Measurements from ENCODE around the gene FAAH. TPM values are rescaled to one million over a fixed set of nuclear protein-coding genes. Genes with fewer than 3 reads are reported as not detected.

The FAAH gene
- polyA plus RNA-seq, 1 of the 3 experiments (the other 2 are of a cell fraction): 1.2 TPM

DNA sequence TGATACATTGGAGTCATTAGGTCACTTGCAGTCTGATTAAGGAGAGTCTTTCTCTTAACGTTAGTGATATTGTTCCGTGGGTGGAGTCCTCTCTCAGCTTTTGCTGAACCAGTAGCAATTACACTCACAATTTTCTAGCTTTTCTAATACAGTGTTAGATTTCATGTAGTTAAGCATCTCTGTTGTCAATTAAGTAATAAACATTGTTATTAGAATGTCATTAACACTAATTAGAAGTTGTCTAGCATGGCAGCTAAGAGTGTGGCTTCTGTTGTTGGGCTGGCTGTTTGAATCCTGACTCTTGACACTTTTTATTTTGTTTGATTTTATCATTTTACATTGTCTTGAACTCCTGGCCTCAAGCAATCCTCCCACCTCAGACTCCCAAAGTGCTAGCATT is 33.4 kb downstream of the FAAH start (continued):
- TF ChIP-seq ZBTB33 (IDR thresholded peaks at IDR 0.05; ENCODE audit: borderline replicate concordance, low read depth): no peak
- TF ChIP-seq CHD2 (IDR thresholded peaks at IDR 0.05; ENCODE audit: low read length, partially characterized antibody): no peak
- no peak for TF ChIP-seq YY1 (IDR thresholded peaks at IDR 0.05; ENCODE audit: low read depth)
- no peak for TF ChIP-seq SMC3 (IDR thresholded peaks at IDR 0.05; ENCODE audit: low read depth, low read length)

DNA sequence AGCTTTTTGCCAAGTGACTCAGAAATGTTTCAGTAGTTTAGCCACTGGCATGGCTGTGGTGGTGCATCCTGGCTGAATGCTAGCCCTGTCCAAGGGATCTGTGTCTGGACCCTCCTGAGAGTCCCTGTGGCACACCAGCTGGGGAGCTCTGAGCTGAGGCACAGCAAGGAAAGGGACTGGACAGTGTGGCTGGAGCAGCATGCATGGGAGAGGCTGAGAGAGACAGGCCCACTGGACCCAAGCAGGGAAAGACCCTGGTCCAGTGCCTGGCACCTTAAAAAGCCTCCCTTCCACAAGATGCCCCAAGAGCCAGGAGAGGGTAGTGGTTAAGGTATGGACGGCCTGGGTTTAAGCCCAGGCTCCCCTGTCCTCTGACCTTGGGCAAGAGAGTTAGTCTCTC is 35.3 kb downstream of the FAAH start:
- TF ChIP-seq GABPA (IDR thresholded peaks at IDR 0.05; ENCODE audit: low read depth) (no peak), RFX5 (IDR thresholded peaks at IDR 0.05; ENCODE audit: low read length) (no peak), NRF1 (IDR thresholded peaks at IDR 0.05; ENCODE audit: low read depth, low read length) (no peak), JUND (IDR thresholded peaks at IDR 0.05) (no peak), FOXJ3 (CRISPR knock-in tag; IDR thresholded peaks at IDR 0.05) (no peak), YY1 (IDR thresholded peaks at IDR 0.05; ENCODE audit: low read depth) (no peak), MEF2A (IDR thresholded peaks at IDR 0.05; ENCODE audit: borderline replicate concordance, low read depth) (no peak), TAF1 (IDR thresholded peaks at IDR 0.05; ENCODE audit: borderline replicate concordance, low read depth, low read length) (no peak), RCOR1 (IDR thresholded peaks at IDR 0.05; ENCODE audit: low read length) (no peak), USF1 (IDR thresholded peaks at IDR 0.05; ENCODE audit: borderline replicate concordance, low read depth) (no peak)
- H3K27me3 ChIP-seq (ENCODE audit: insufficient read depth): peaks cover under 1% of the 10 kb centered on the region; the same call in 1 of the 2 replicates
- no peaks in the 10 kb centered on the region for H3K79me2 ChIP-seq (ENCODE audit: insufficient read depth)
- no peaks in the 10 kb centered on the region for H3K9me3 ChIP-seq
- no peak overlapping the region for H3K4me3 ChIP-seq (ENCODE audit: low read depth in 2 of 2, low read length in 1 of 2)
- H3K36me3 ChIP-seq (replicated peaks in 1 of 2; ENCODE audit: control insufficient read depth in 1 of 2, insufficient read depth in 2 of 2, low read length in 1 of 2): no peaks in the 10 kb centered on the region
- no peak for DNase-seq
- no peak overlapping the region for H3K4me2 ChIP-seq
- 33% methylated on average over 1 of the region's 1 CpG for WGBS (ENCODE audit: low lambda C conversion rate)
- H4K20me1 ChIP-seq (ENCODE audit: insufficient read depth): no peaks in the 10 kb centered on the region
- H3K27ac ChIP-seq (ENCODE audit: low read depth in 2 of 2, low read length in 1 of 2): no peak overlapping the region
- no peak overlapping the region for H2AFZ ChIP-seq (ENCODE audit: low read depth)
- CTCF ChIA-PET: interaction anchor here (1.2 to 2.0 kb wide), 3 partner anchors 12 to 119 kb away, joined by 4 to 7 read pairs (median 5); no protein-coding TSS in a partner anchor
- H3K9ac ChIP-seq: no peak overlapping the region
- no peaks in the 10 kb centered on the region for H3F3A ChIP-seq (replicated peaks; ENCODE audit: insufficient read depth)
- no peaks in the 10 kb centered on the region for H3K9me2 ChIP-seq
- H3K4me1 ChIP-seq (ENCODE audit: control insufficient read depth in 1 of 2, insufficient read depth in 2 of 2, low read depth in 1 of 2, low read length in 1 of 2): no peaks in the 10 kb centered on the region
- POLR2A ChIA-PET: no interaction called here

DNA sequence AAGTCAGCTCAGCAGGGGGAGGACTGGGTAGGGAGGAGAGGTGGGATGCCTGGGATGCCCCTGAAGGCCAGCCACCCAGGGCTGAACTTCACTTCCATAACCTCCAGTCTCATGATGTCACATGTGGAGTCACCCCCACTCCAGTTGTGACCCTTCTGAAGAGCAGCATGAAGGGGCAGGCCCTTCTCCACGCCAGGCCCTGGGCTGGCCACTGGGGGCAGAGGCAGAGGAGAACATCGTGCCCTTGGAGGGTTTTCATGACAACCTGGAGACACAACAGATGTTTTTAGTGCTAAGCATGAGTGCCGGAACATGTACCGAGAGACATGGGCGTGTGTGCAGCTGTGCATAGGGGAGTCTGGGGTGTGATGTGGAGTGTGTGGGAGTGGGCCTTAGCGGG is 37.6 kb downstream of the FAAH start:
- CTCF ChIA-PET: interaction anchor here (1.2 to 11.4 kb wide), 5 partner anchors 14 to 117 kb away, joined by 3 to 150 read pairs (median 3); no protein-coding TSS in a partner anchor
- Histone ChIP-seq H4K20me1 (ENCODE audit: insufficient read depth) (no peaks in the 10 kb centered on the region), H3K9ac (no peak overlapping the region), H3K27ac (ENCODE audit: low read depth in 2 of 2, low read length in 1 of 2) (no peak overlapping the region), H3K9me3 (no peaks in the 10 kb centered on the region), H3K9me2 (no peaks in the 10 kb centered on the region), H3K79me2 (ENCODE audit: insufficient read depth) (no peaks in the 10 kb centered on the region), H3K27me3 (ENCODE audit: insufficient read depth) (peaks cover 22% of the 10 kb centered on the region), H3K4me1 (ENCODE audit: control insufficient read depth in 1 of 2, insufficient read depth in 2 of 2, low read depth in 1 of 2, low read length in 1 of 2) (no peaks in the 10 kb centered on the region), H3K4me3 (ENCODE audit: low read depth in 2 of 2, low read length in 1 of 2) (no peak overlapping the region), H3F3A (replicated peaks; ENCODE audit: insufficient read depth) (no peaks in the 10 kb centered on the region), H3K36me3 (replicated peaks in 1 of 2; ENCODE audit: control insufficient read depth in 1 of 2, insufficient read depth in 2 of 2, low read length in 1 of 2) (no peaks in the 10 kb centered on the region), H2AFZ (ENCODE audit: low read depth) (no peak overlapping the region), H3K4me2 (no peak overlapping the region)
- no peak for DNase-seq
- 17% methylated on average over 2 of the region's 6 CpGs for WGBS (ENCODE audit: low lambda C conversion rate)
- no peak for TF ChIP-seq RFX5 (IDR thresholded peaks at IDR 0.05; ENCODE audit: low read length)
- TF ChIP-seq MAX (IDR thresholded peaks at IDR 0.05; ENCODE audit: low read depth): no peak
- no peak for TF ChIP-seq USF2 (IDR thresholded peaks at IDR 0.05; ENCODE audit: borderline replicate concordance, low read depth, low read length)
- no peak for TF ChIP-seq SMC3 (IDR thresholded peaks at IDR 0.05; ENCODE audit: low read depth, low read length)
- no peak for TF ChIP-seq USF1 (IDR thresholded peaks at IDR 0.05; ENCODE audit: borderline replicate concordance, low read depth)
- no peak for TF ChIP-seq TCF12 (IDR thresholded peaks at IDR 0.05)
- TF ChIP-seq MXI1 (IDR thresholded peaks at IDR 0.05; ENCODE audit: low read depth, low read length): no peak
- TF ChIP-seq JUND (IDR thresholded peaks at IDR 0.05): no peak
- no peak for TF ChIP-seq ELF1 (IDR thresholded peaks at IDR 0.05)
- no peak for TF ChIP-seq EP300 (IDR thresholded peaks at IDR 0.05; ENCODE audit: borderline replicate concordance in 1 of 2, low read depth in 1 of 2, low read length in 1 of 2)
- TF ChIP-seq NFIC (IDR thresholded peaks at IDR 0.05; ENCODE audit: borderline replicate concordance): no peak
- TF ChIP-seq GATA2 (CRISPR knock-in tag; IDR thresholded peaks at IDR 0.05): no peak
- POLR2A ChIA-PET: no interaction called here
